GM21825 (cell line): ENCODE data around the gene CCNF.

Experiments
- ATAC-seq: cut with Tn5 transposase; IDR thresholded peaks from one replicate; pipeline ENCODE4 v1.9.1; 2021; ENCODE audit warnings: mild to moderate bottlenecking, moderate library complexity; ENCODE audit not compliant: unreplicated experiment

Gene CCNF

DNA sequence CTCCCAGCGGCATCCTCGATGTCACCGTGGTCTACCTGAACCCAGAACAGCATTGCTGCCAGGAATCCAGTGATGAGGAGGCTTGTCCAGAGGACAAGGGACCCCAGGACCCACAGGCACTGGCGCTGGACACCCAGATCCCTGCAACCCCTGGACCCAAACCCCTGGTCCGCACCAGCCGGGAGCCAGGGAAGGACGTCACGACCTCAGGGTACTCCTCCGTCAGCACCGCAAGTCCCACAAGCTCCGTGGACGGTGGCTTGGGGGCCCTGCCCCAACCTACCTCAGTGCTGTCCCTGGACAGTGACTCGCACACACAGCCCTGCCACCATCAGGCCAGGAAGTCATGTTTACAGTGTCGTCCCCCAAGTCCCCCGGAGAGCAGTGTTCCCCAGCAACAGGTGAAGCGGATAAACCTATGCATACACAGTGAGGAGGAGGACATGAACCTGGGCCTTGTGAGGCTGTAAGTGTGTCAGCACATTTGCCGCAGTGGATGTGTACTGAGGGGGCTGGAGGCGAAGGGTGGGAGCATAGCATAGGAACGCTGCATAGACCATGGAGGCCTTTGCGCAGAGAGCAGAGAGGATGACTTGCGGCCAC is 27.4 kb downstream of the CCNF start:
- no peak for ATAC-seq

DNA sequence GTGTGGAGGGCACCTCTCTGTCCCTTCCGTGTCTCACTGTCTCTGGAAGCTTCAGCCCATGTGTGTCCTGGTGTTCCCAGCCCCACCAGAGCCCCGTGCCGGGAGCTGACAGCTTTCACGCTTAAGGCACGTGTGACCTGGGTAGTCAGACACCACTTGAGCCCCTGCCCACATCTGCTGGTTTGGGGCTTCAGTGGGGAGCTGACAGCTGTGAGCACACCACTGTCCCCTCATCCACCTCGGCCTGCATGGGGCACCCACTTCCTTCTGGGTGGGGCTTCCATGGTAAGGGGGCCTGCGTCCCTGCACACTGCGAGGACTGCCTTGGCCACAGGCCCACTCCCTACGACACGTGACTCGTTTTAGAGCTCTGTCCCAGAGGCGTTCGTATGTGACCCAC is 28.0 kb downstream of the CCNF start:
- ATAC-seq: no peak

DNA sequence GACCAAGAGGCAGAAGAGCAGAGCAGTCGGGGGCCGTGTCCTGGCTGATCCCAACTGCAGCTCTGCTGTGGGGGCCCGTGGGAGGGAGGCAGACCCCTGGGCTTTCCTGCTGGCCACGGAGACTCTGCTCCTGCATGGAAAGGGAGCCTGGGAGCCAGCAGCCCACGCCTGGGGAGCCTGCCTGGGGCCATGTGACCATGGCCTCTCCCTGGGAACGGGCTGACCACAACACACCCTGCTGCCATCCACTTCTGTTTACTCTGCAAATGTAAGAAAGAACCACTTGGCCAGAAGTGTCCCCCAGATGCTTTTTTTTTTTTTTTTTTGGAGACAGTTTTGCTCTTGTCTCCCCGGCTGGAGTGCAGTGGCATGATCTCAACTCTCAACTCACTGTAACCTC is 28.7 kb downstream of the CCNF start:
- ATAC-seq: no peak

DNA sequence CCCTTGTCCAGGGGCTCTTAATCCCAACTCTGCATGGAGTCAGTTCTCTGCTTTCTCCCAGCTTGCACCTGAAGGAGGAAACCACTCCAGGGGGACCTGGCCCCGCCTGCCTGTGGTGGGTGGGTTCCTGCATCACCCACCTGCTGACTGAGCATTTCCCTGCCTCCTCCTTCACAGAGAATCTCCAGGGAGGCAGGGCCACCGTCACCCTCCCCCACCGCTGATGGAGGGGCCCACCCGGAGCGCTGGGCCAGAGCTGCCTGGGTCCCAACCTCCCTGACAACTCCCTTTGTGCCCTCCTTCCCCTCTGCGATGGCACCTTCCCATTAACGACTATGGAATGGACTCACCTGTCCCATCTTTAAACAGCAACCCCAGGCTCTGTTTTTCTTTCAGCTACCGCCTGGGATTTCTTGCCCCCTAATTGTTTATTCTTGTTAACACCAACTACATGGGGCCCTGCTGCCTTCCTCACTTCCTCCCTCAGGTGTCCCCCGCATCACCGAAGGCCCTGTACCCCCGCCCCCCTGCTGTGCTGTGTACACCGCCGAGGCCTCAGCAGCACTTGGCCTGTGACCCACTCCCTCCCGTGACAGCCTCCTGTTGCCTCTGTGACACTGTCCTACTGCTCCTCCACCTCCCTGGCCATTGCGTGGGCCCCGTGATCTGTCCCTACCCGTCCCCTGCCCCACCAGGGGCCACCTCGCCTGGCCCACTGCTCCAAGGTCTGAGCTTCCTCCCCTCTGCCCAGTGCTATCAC is 29.8 kb downstream of the CCNF start:
- ATAC-seq: no peak

DNA sequence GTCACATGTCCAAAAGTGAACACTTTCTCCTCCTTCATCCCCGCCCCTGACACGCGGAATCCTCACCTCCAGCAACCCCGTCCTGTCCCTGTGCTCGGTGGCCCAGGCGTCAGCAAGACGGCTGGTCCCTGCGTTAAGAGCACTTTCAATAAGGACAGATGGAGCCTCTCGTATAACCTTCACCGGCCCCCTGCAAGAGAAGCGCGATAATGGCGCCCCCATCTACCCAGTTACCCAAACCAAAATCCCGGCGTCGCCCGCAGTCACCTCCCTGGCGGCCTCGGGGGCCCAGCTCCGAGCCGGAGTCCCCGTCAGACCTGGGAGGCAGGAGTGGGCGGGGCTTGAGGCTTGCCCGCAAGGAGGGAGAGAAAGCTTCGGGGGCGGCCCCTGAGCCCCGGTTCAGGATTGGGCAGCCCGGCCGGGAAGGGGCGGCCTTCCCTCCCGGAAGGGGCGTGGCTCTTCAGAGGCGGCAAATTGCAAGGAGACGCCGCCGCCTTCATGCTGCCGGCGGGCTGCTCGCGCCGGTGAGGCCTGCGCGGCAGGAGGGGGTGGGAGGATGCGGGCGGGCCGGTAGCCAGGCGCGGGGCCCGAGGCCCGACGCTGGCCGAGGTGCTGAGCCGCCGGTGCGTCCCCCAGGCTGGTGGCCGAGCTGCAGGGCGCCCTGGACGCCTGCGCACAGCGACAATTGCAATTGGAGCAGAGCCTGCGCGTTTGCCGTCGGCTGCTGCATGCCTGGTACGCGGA is 30.6 kb downstream of the CCNF start, which contains the start of gene TEDC2:
Gene TEDC2 (plus strand): TSS at position 463 of the 744 bp plus-strand sequence. CDS start 36 bp downstream, at position 499.
- ATAC-seq: peak; percentile 84

DNA sequence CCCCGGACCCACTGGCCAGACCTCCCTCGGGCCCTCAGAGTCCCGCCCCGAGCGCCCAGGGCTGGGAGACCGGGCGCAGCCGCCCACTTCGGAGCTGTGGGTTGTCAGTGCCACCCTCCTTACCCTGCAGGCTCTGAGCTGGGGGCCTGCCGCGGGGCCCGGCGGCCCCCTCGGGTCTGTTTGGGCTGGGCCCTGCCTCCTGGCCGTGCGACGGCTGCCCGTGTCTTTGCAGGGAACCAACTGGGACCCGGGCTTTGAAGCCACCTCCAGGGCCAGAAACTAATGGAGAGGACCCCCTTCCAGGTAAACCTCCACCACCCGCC is 31.1 kb downstream of the CCNF start:
- ATAC-seq: peak; percentile 6

DNA sequence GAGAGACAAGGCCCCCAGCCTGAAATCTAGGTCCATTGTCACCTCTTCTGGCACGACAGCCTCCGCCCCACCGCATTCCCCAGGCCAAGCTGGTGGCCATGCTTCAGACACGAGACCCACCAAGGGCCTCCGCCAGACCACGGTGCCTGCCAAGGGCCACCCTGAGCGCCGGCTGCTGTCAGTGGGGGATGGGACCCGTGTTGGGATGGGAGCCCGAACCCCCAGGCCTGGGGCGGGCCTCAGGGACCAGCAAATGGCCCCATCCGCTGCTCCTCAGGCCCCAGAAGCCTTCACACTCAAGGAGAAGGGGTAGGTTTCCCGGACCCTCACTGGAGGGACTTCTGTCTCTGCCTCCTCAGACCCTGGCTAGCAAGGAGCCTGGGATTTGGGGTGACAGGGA is 31.7 kb downstream of the CCNF start:
- no peak for ATAC-seq

DNA sequence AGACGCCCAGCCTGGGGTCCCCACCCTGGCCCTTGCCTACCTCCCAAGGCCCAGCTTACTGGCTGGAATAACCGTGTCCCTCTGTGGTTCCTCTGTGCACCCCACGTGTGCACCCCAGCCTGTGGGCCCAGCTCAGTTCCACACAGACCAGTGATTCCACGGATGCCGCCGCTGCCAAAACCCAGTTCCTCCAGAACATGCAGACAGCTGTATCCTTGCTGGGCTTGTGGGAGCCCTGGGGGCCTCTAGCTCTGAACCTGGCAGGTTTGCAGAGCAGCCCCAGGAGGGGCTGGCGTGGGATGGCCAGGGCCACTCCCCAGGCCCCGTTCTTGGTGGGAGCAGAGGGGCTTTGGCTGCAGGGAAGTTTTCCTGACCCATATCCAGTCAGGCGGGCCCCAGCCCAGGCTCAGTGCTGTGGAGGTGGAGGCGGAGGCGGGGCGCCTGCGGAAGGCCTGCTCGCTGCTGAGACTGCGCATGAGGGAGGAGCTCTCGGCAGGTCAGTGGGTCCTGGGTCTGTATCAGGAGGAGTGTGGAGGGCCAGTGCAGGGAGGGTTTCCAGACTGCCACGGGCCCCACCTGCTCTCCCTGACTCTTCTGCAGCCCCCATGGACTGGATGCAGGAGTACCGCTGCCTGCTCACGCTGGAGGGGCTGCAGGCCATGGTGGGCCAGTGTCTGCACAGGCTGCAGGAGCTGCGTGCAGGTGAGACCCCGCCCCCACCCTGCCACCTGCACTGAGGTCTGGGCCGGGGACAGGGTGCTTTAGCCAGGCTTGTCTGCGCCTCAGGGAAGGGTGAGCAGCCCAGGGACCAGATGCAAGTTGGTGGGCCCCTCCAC is 33.0 kb downstream of the CCNF start:
- no peak for ATAC-seq

DNA sequence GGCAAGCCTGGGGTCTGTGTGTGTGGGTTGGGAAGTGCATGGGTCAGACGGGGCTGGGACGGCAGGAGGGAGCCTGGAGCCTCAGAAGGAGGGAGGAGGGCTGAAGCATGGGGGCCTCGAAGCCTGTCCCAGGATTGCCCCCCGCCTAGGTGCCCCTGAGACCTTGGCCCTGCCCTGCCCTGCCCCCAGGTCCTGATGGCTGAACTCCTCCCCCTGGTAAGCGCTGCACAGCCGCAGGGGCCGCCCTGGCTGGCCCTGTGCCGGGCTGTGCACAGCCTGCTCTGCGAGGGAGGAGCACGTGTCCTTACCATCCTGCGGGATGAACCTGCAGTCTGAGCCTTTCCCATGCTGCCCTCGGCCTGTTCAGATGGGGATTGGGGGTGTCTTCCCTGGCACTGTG is 35.1 kb downstream of the CCNF start:
- ATAC-seq: no peak

DNA sequence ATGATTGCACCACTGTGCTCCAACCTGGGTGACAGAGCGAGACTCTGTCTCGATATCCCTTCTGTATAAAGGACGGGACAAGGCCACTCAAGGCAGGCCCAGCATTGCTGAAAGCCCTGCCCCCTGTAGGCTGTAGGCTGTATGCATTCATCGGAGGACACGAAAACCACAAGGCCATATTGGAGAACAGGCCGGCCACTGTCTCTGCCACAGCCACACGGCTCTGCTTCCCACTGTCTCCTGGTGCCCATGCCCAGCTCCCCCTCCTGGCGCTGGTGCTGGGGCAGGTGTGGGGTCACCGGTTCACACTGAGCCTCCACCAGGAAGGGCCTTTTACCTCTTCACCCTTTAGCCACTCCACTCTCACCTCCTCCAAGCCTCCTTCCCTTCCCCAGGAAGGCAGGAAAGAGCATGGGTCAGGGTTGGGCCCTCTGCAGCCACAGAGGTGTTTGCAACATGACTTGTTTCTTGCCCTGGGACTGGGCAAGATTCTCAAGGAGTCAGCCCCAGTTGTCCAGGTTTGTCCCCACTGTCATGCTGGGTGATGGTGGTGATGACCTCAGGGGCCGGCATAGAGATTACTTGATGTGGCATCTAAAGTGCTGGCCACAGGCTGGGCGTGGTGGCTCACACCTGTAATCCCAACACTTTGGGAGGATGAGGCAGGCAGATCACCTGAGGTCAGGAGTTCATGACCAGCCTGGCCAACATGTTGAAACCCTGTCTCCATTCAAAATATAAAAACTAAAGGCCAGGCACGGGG is 36.6 kb downstream of the CCNF start:
- ATAC-seq: no peak

DNA sequence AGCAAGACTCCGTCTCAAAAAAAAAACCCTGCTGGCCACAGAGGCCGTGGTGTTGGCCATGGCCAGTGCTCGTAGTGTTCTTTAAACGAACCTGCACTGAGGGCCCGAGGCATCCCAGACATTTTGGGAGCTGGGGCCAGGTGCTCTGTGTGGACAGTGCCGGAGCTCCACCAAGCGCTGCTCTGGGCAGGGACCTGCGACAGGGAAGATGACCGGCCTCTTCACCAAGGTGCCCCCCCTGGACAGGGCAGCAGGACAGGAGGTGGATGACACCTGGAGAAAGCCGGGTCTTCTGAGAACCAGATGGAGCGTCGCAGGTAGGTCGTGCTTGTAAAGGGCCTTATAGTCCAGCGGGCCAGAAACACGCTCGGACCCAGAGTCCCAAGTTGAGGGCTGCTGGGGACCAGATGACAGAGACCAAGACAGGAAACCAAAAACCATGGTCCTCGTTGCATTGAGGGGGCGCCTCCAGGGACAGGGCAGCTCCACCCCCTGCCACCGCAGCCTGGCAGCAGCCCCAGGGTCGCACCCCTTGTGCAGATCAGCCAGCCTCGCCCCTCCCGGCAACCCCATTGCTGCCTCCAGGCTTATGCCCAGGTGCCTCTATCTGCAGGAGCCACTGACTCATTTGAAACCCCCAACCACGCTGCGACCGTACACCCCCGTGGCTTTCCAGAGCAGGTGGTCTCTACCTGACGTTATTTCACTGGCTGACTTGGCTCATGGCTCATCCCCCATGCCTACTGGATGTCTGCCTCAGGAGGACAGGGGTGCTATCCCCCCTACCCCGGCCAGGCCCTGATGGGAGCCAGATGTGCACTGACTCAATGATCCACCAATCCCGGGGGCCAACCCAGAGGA is 37.6 kb downstream of the CCNF start:
- no peak for ATAC-seq

DNA sequence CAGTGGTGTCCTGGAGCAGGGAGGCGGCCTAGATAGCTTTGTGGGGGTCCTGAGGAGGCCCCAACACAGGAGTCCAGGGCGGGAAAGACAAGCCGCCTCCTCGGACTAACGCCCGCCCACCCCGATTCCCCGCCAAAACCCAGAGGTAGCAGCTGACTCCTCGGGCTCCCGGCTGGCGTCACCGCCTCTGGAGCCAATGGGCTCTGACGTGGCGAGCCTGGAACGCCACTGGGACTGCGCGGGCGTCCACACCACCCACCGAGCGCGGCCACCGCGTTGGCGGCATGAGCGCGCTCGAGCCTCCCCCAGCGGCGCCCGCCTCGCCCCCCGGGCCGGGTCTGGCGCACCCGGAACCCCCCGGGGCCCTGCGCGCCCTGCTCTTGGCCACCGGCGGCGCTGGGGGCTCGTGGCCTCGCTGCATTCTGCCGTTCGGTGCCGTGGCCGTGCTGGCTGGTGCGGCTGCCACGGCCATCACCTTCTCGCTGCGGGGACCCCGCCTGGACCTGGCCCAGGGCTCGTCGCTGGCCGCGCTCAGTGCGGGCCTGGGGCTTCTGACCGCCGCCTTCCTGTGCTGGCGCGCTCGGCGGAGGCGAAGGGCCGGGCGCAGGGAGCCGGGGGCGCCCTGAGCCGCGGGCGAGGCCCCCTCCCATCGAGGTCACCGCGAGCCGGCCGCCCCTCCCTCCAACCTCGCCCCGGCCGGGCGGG is 38.4 kb downstream of the CCNF start:
- no peak for ATAC-seq

DNA sequence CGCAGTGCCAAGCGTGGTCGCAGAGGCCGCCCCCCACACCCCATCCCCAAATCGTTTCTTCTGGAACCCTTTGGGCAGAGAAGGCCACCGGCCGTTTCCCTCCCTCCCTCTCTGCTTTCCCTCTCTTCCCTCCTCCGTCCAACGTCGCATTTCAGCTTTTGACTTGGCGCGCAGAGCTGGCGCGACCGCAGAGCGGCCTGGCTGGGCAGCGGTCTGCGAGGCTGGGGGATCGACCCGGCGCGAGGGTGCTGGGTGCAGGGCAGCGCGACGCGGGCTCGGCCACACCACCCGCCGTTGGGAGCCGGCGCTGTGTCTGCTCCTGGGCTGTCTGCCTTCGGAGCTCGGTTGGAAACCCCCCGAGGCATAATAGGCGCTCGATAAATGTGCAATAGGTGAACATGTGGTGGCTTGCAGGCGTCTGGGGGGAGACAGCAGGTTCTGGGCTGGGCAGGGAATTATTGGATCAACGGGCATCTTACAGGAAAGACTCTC is 39.0 kb downstream of the CCNF start:
- no peak for ATAC-seq

DNA sequence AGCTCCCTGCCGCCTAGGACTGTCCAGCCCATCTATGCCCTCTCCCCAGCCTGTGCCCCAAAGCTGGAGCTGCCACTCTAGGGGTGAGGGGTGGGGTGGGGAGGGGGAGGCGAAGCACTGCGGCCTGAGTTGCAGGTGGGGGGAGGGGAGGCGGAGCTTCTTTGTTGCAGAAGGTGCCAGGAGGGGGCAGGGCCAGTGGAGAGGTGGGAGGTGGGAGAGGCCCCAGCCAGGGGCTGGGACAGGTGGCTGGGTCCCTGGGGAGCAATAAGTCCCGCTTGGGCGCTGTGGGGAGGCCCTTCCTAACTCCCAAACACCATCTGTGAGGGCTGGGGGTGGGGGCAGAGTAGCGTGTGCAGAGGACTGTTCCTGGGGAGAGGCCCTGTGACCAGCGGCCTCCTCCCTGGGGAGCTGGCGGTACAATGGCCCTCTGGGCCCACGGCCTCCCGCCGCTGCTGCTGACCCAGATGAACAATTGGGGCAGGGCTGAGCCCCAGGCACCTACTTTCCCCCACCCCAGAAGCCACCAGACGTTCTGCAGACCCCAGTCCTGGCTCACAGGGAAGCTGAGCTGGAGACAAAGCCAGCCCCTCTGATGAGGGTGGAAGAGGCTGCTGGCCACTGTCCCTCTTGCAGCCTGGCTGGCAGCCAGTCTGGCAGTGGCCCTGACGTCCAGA is 39.6 kb downstream of the CCNF start:
- peak; percentile 38 for ATAC-seq

DNA sequence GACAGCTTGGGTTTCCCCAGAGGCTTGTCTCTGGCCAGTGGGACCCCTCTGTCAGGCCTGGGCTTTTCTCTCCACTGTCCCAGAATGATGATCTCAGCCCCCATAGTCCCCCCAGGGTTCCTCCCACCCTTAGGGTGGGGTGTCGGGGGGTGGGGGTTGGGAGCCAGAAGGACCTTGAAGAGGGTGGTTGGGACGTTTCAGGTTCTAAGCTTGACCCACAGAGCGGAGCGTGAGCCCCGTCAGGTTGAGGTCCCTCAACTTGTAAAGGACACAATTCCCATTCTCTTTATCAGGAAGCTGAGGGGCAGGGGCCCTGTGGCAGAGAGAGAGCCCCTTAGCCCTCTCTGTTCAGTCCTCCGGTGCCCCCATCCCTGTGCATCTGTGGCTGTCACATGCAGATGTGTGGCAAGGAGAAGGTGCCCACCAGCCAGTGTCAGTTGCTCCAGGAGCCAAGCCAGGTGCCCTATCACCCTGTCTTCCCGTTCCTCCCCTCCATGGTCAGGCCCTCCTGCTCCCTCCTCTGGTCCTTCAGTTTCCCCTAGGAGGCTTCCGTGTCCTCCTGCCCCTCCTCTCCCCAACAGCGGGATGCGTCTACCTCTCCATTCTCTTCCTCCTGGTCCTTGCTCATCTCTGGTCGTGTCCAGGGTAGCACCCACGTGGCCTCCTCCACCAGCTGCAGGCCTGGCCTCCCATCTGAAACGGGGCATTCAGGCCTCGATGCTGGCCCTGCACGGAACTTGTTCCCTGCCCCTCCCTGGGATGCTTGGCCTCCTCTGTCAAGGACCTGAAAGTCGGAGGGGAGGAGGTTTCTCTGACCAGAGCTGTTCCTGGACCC is 40.4 kb downstream of the CCNF start:
- ATAC-seq: no peak

DNA sequence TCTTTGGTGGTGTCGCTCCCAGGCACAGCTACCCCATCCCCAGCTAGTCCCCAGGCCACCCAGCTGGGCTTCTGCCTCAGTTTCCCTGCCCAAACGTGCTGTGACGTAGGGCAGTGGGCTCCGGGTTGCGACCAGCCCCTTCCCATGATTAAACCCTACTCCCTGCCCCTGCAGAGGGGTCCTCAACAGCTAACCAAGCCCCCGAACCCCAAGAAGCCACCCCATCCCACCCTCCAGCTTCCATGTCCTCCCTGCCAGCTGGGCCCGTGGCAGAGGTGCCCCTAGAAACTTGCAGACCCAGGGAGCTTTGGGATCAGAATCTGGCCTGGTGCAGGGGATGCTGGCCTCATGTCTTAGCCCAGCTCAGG is 41.0 kb downstream of the CCNF start:
- ATAC-seq: no peak

DNA sequence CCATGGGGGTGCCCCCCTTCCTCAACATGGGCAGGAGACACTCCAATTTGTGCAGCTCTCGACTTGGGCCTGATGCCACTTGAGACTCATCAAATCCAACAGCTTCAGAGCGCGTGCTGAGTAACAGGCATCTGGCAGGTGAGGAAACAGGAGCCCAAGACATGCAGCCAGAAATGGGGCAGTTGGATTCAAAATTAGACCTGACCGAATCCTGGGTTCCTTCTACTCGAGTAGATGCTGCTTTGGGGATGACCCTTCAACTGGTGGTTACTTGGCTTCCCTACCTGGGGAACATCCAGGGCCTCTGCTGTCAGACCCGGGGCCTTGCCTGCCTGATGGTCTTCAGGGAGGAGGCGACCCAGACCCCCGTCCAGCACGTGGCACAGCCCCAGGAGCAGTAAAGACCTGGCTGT is 41.4 kb downstream of the CCNF start:
- ATAC-seq: no peak
